HEK293 (cell line): ENCODE results near the gene FGD6.

Source experiments
- CTCF ChIP-seq: fragments of 450-650 bp; formaldehyde crosslinking; IDR thresholded peaks from 2 replicates; pipeline ENCODE4 v1.5.1; 2016; ENCODE audit warnings: missing biosample characterization, missing genetic modification characterization
- KLF9 ChIP-seq: fragments of 450-650 bp; formaldehyde crosslinking; IDR thresholded peaks from 2 replicates; pipeline ENCODE4 v1.5.1; 2016; ENCODE audit warnings: missing biosample characterization, missing genetic modification characterization, low read depth
- REST ChIP-seq: fragments of 450-650 bp; formaldehyde crosslinking; IDR thresholded peaks from 2 replicates; pipeline ENCODE4 v1.5.1; 2016; ENCODE audit warnings: missing biosample characterization, missing genetic modification characterization
- SETDB1 ChIP-seq: IDR thresholded peaks from one replicate; pipeline ENCODE4 v1.6.1; 2017; ENCODE audit warnings: mild to moderate bottlenecking, low read length, moderate library complexity, mixed read lengths; ENCODE audit not compliant: insufficient read length
- ZBTB20 ChIP-seq: fragments of 450-650 bp; formaldehyde crosslinking; IDR thresholded peaks from 2 replicates; pipeline ENCODE4 v1.5.1; 2016; ENCODE audit warnings: missing biosample characterization, missing genetic modification characterization
- ZNF10 ChIP-seq: fragments of 450-650 bp; formaldehyde crosslinking; IDR thresholded peaks from 2 replicates; pipeline ENCODE4 v1.5.1; 2017; ENCODE audit warnings: missing biosample characterization, missing genetic modification characterization
- ZNF133 ChIP-seq: fragments of 450-650 bp; formaldehyde crosslinking; IDR thresholded peaks from 2 replicates; pipeline ENCODE4 v1.5.1; 2016; ENCODE audit warnings: missing biosample characterization, missing genetic modification characterization
- ZNF138 ChIP-seq: fragments of 450-650 bp; formaldehyde crosslinking; IDR thresholded peaks from 2 replicates; pipeline ENCODE4 v1.5.1; 2016; ENCODE audit warnings: missing biosample characterization, missing genetic modification characterization, borderline replicate concordance
- ZNF202 ChIP-seq: fragments of 450-650 bp; formaldehyde crosslinking; IDR thresholded peaks from 2 replicates; pipeline ENCODE4 v1.5.1; 2016; ENCODE audit warnings: missing biosample characterization, missing genetic modification characterization, borderline replicate concordance
- ZNF521 ChIP-seq: fragments of 450-650 bp; formaldehyde crosslinking; IDR thresholded peaks from 2 replicates; pipeline ENCODE4 v1.5.1; 2017; ENCODE audit warnings: missing biosample characterization, mild to moderate bottlenecking, missing genetic modification characterization
- ZNF585B ChIP-seq: fragments of 450-650 bp; formaldehyde crosslinking; IDR thresholded peaks from 2 replicates; pipeline ENCODE4 v1.5.1; 2016; ENCODE audit warnings: missing biosample characterization, missing genetic modification characterization
- TF ChIP-seq, protein P1 (sequence below): fragments of 450-650 bp; formaldehyde crosslinking; conservative IDR thresholded peaks from 2 replicates; pipeline ENCODE4 v1.5.1; 2016; ENCODE audit warnings: low read depth, missing biosample characterization, missing genetic modification characterization
- TF ChIP-seq, protein P2 (sequence below): fragments of 450-650 bp; formaldehyde crosslinking; IDR thresholded peaks from 2 replicates; pipeline ENCODE4 v1.5.1; 2016; ENCODE audit warnings: missing biosample characterization, missing genetic modification characterization

- TF ChIP-seq ZNF202 (tag by site-specific recombination) (no peak), ZNF138 (tag by site-specific recombination) (no peak), CTCF (no peak), ZNF133 (tag by site-specific recombination) (no peak), ZBTB20 (tag by site-specific recombination) (no peak), REST (tag by site-specific recombination) (no peak), SETDB1 (no peak), ZNF521 (tag by site-specific recombination) (no peak), ZNF10 (tag by site-specific recombination) (no peak), ZNF585B (tag by site-specific recombination) (no peak), KLF9 (tag by site-specific recombination) (no peak)
- TF ChIP-seq, protein P1, sequence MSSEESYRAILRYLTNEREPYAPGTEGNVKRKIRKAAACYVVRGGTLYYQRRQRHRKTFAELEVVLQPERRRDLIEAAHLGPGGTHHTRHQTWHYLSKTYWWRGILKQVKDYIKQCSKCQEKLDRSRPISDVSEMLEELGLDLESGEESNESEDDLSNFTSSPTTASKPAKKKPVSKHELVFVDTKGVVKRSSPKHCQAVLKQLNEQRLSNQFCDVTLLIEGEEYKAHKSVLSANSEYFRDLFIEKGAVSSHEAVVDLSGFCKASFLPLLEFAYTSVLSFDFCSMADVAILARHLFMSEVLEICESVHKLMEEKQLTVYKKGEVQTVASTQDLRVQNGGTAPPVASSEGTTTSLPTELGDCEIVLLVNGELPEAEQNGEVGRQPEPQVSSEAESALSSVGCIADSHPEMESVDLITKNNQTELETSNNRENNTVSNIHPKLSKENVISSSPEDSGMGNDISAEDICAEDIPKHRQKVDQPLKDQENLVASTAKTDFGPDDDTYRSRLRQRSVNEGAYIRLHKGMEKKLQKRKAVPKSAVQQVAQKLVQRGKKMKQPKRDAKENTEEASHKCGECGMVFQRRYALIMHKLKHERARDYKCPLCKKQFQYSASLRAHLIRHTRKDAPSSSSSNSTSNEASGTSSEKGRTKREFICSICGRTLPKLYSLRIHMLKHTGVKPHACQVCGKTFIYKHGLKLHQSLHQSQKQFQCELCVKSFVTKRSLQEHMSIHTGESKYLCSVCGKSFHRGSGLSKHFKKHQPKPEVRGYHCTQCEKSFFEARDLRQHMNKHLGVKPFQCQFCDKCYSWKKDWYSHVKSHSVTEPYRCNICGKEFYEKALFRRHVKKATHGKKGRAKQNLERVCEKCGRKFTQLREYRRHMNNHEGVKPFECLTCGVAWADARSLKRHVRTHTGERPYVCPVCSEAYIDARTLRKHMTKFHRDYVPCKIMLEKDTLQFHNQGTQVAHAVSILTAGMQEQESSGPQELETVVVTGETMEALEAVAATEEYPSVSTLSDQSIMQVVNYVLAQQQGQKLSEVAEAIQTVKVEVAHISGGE = no peak
- TF ChIP-seq, protein P2, sequence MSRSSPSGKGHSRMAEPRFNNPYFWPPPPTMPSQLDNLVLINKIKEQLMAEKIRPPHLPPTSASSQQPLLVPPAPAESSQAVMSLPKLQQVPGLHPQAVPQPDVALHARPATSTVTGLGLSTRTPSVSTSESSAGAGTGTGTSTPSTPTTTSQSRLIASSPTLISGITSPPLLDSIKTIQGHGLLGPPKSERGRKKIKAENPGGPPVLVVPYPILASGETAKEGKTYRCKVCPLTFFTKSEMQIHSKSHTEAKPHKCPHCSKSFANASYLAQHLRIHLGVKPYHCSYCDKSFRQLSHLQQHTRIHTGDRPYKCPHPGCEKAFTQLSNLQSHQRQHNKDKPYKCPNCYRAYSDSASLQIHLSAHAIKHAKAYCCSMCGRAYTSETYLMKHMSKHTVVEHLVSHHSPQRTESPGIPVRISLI (tag by site-specific recombination) = no peak
Measured at GRCh38 chr12:95206916-95207315, 10.4 kb downstream of the FGD6 start.
